Placental epithelial cell (primary cell): ENCODE data around the gene TBCE. TPM values are rescaled to one million over a fixed set of nuclear protein-coding genes. Genes with fewer than 3 reads are reported as not detected.

Experiments
- small RNA-seq: library from RNA; depleted of rRNA; stranded (forward); fragments of <200 nt; gene quantifications from one replicate; pipeline ENCODE3, GENCODE V24; 2012
- total RNA-seq: library from RNA; depleted of rRNA; stranded (reverse); fragments of >200 nt; gene quantifications from 2 replicates; pipeline ENCODE4 v1.2.3, GENCODE V29; 2012

TBCE gene
- 15.3 and 19.2 TPM in 2 replicates for total RNA-seq

DNA sequence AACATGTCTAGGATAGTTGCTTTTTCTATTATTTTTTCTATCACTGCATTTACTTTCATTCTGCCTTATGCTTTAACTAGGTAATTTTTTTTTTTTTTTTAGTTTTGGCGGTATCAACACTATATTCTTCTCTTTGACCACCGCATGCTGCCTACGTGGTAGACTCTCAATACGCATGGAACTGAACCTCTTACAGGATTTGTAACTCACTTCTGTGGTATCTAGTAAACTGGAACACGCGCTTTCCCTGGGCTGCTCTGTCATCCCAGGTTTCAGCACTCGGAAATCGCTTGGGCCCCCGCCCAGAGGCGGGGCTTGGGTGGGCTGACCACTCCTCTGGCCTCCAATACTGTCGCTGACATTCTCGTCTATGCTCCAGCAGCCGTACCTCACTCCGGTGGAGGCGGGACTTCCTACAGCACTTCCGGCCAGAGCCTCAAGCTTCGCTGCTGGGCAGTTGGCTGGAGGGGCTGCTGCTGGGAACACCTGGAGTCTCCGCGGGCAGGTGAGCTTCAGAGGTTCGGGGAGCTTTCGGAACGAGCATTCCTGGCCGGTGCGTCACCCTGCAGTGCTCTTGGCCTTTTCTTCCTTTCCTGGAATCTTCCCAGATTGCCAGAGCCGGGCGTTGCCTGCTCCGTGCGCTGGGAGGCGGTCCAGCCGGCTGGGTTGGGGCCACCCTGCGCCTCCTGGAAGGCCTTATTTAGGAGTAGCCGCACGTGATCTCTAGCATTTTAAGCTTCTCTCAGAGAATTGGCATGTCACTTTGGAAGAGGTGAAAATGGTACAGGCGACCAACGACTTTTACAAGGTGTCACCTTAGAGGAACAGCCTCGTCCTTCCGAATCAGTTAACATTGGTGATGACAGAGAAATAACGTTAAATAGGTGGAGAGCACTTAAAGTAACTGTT, at the start of gene TBCE:
TSS of gene TBCE (plus strand) at position 428 of the 909 bp plus-strand sequence. CDS start 12,623 bp downstream, outside the sequence.

DNA sequence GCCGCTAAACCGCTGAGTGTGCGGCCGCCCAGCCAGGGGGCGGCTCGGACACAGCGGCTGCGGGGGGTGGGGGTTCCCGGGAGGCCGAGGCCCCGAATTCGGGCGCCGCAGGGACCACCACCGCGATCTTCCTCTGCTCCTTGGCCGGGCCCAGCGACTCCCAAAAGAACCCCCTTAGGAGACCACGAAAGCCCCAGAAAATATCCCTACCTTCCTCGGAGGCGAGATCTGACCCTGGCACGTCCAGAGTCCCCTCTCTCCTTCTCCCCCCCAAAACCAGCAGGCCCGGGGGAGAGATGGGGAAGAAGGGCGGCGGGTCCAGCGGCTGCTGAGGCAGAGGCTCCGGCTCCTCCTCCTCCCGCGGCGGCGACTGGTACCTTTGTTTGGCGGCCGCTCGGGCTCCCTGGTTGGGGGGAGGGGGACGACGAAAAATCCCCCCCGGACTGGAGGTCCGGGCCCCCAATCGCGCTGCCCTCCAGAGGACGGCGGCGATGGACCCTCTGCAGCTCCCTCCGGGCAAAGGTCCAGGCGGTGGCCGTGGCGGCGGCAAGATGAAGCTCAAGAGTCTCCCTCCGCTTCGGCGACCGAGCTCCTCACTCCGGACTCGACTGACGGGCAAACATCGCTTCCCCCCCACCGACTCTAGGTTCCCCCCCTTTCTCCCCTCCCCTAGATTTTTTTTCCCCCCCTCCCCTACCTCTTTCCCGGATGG, 39.5 kb upstream of the TBCE start, which contains the start of gene ARID4B:
TSS of gene ARID4B (minus strand) at position 621 of the 712 bp plus-strand sequence. CDS start 1,260 bp downstream, outside the sequence.

GRCh38 chr1:235328271-235329138, 38.7 kb upstream of the TBCE start, which contains the start of gene GGPS1:
GGPS1 (plus strand) TSS chr1:235328570; CDS start chr1:235335265, 6,695 bp downstream.

Small RNA genes lying within 50 kb of the gene (small RNA-seq; reads per million reads assigned to genes)
- gene AL391994.1 (not detected), gene RPS21P1 (not detected)

Other genes with a start within 250 kb of the TBCE start
- gene TOMM20, start 238.6 kb upstream of the TBCE start, total RNA-seq: 64.4 and 75.0 TPM in 2 replicates
- 37.5 and 39.3 TPM in 2 replicates for gene RBM34, start 206.2 kb upstream of the TBCE start, total RNA-seq
- gene ARID4B, start 39.2 kb upstream of the TBCE start, total RNA-seq: 18.9 and 42.4 TPM in 2 replicates
- 22.4 and 32.4 TPM in 2 replicates for gene GGPS1, start 38.9 kb upstream of the TBCE start, total RNA-seq
- gene B3GALNT2, start 137.0 kb downstream of the TBCE start, total RNA-seq: 25.1 and 34.7 TPM in 2 replicates